HG02588 (cell line): ENCODE results near the gene ZNF778.

Source experiments
- ATAC-seq: cut with Tn5 transposase; IDR thresholded peaks from one replicate; pipeline ENCODE4 v1.9.1; 2021; ENCODE audit warnings: mild to moderate bottlenecking, moderate library complexity; ENCODE audit not compliant: unreplicated experiment

Gene ZNF778

GRCh38 chr16:89193576-89194293, 23.8 kb upstream of the ZNF778 start:
- ATAC-seq, result no peak

- no peak for ATAC-seq
Measured at GRCh38 chr16:89194340-89195311, 22.9 kb upstream of the ZNF778 start.

DNA sequence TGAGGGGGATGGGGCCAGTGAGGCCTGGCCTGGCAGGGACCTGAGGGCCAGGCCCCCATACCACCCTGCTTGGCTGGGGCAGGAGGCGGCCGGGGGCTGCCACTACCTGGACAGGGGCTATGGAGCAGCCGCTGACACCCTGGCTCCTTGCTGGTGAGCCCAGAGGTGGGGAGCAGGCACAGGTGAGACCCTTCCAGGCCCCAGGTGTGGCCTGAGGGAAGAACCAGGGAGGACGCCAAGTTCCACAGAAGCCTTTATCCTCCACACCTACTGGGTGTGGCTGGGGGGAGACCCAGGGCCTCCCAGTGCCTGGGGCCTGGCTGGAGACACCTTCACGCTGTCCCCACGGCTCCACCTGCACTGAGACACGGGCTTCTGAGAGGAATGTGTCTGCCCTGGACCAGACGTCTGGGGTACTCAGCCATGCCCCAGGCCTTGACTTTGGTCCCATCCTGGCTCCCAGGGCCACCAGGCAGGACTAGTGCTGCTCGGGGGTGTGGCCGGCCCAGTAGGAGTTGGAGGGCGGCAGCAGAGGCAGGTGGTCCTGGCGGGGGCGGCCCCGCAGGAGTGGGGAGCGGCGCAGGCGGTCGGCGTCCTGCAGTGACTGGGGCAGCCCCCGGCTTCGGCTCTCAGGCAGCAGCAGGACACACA, 21.9 kb upstream of the ZNF778 start:
- ATAC-seq, result no peak

GRCh38 chr16:89197033-89197632, 20.4 kb upstream of the ZNF778 start:
- ATAC-seq, result no peak

DNA sequence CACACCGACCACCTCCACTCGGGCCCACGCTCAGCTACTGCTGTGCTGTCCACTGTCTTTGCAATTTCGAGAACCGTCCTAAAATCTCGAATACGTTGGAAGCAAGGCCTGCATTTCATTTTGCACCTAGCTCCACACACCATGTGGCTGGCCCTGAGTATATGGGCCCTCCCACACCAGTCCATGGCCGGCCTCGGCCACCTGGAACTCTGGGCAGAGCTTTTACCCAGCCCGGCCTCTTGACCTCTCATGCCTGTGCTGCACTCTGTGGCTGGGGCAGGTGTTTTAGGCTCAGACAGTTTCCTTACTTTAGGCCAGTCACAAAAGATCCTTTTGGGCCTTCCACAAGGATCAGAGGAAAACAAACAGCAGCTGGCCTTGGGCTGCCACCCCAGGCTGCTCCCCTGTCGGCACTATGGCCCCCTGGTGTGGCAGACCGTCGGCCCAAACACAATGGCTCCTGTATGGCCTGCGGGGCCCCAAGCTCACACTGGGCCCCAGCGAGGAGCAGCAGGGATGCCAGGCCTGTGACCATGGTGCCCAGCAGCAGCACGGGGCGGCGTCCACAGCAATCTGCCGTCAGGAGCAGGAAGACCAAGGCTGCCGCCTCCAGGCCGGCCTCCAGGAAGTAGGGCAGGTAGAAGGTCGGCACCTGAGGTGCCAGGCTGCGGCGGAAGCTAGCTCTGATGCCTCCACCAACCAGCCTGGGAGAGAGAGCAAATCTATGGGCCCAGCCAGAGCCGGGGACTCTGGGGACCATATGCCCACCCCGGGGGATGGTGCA, 19.7 kb upstream of the ZNF778 start:
- ATAC-seq, result no peak

- no peak for ATAC-seq
Measured at GRCh38 chr16:89198417-89199240, 18.9 kb upstream of the ZNF778 start.

DNA sequence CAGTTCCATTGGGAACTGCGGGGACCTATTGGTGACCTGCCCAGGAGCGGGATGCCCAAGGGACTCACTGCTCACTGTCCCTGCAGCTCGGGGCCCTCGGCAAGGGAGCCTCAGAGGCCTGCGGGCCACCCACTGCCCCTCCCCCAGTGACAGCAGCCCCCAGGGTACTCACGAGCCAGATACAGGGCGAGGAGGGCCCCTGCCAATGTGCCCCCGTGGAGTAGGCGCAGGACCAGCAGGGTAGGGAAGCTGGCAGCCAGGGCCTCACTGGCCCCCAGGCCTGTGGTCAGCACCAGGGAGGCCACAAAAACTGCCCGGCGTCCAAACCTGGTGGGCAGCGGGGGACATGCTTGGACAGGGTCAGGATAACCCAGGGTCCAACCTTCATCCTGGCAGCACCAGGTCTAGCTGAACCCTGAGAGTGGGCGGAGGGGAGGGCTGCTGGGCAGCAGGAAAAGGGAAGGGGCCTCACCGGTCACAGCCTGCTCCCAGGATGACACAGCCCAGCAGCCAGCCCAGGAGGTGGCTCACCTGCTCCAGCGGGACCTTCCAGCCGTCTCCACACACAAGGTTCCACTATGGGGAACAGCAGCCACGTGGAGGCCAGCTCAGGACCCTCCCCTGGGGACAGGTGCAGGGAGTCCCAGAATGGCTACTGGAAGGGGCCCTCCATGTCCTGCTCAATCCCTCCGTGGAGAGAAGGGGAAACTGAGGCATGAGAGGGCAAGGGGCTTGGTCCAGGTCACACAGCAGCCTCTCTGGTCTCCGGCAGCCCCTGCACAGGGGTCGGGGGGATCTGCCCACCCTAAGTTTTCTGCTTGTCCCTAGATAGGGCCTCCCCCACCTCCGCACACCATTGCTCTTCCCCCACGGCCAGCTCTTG, 18.0 kb upstream of the ZNF778 start:
- no peak for ATAC-seq

DNA sequence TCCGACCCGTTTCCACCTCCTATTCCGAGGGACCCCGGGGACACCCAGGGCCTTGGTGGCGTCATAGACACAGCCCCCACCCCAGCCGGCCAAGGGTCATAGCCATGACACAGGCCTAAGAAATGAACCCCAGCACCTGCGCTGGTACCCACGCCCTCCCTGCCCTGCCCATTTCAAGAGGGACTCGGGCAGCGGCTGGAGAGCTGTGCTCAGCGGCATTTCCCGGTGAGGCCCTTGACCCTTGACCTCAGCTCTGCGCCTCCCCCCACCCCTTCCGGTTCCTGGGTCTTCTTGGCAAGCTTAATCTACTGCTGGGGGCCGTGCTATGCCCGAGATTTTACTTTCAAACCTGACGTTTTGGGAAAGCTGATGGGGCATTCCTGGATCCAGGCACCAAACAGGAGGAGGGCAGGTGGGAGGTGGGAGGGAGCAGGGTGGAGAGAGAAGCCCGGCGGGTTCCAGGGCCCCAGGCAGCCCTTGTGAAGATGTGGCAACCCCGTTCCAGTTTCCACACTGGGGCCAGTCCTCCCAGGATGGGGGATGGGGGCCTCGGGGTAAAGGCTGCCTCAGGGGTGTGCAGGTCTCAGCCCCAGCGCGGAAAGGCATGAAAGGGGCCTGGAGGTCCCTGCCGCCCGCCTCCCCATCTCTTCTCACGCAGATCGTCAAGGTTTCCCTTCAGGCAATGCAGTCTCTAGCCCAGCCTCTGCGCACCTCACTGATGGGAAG, 17.2 kb upstream of the ZNF778 start, which contains the start of gene SLC22A31:
TSS of gene SLC22A31 (minus strand) at position 414 of the 726 bp plus-strand sequence. CDS start at position 378, 36 bp downstream.
- no peak for ATAC-seq

DNA sequence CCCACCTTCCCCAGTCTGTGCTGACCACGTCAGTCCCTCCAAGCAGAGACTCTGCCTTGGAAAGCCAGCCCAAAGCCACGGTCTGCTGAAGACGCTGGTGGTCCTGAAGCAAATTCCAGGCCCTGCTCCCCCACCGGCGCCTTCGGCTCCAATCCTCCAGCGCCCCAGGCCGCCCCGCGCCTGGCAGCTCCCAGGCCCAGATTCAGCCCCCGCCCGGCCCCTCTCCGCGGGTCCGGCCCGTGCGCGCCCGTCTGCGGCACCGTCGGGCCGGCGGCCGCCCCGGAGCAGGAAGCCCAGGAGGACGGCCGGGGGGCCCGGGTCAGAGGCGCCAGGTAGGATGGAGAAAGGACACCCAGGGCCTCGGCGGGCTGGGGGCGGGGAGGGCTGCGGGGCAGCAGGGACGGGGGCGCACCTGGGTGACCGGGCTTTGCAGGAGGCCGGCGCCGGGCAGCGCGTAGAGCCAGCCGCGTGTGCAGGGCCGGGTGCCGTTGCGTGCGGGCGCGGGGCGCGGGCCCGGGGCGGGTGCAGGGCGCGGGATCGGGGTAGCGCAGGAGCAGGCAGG, 16.6 kb upstream of the ZNF778 start:
- ATAC-seq, result no peak

GRCh38 chr16:89201439-89202377, 15.8 kb upstream of the ZNF778 start:
- ATAC-seq, result no peak

GRCh38 chr16:89202422-89203215, 14.9 kb upstream of the ZNF778 start:
- no peak for ATAC-seq

- ATAC-seq, result no peak
Measured at GRCh38 chr16:89207993-89208392, 9.5 kb upstream of the ZNF778 start.

- ATAC-seq, result no peak
Measured at GRCh38 chr16:89209522-89210044, 7.9 kb upstream of the ZNF778 start.

- ATAC-seq, result no peak
Measured at GRCh38 chr16:89210165-89210903, 7.2 kb upstream of the ZNF778 start.
